CD4-positive, alpha-beta T cell treated with Interleukin-17A for 1 hour (primary cell): ENCODE measurements around the gene OR5K1.

ENCODE experiments used
- DNase-seq: peaks from one replicate; pipeline ENCODE4 v3.0.0-alpha.2; 2020

The OR5K1 gene

GRCh38 chr3:98518816-98519215 lies 55.8 kb downstream of the OR5K1 start:
- DNase-seq, result no peak

GRCh38 chr3:98519351-98519750 lies 56.4 kb downstream of the OR5K1 start:
- DNase-seq, result no peak

GRCh38 chr3:98521897-98522543 lies 59.0 kb downstream of the OR5K1 start:
- peak; percentile 60 for DNase-seq
